ENCODE measurements around the gene CXXC1. TPM values are rescaled to one million over a fixed set of nuclear protein-coding genes. Genes with fewer than 3 reads are reported as not detected.

The CXXC1 gene
- total RNA-seq, 4 donors from 2014 or later: 85.6 to 261 (median 130) TPM

GRCh38 chr18:50301074-50301473 lies 13.6 kb upstream of the CXXC1 start:
- H3K27me3 ChIP-seq: no peaks in the 10 kb centered on the region
- TF ChIP-seq POLR2A (IDR thresholded peaks at IDR 0.05): no peak
- DNase-seq: no peak
- no peak overlapping the region for H3K4me3 ChIP-seq
- no peak overlapping the region for H3K27ac ChIP-seq
- H3K36me3 ChIP-seq: no peaks in the 10 kb centered on the region
- H3K4me1 ChIP-seq: peaks cover 0 to 8% (median 6%) of the 10 kb centered on the region in 4 donors
- H3K9me3 ChIP-seq: no peaks in the 10 kb centered on the region

DNA sequence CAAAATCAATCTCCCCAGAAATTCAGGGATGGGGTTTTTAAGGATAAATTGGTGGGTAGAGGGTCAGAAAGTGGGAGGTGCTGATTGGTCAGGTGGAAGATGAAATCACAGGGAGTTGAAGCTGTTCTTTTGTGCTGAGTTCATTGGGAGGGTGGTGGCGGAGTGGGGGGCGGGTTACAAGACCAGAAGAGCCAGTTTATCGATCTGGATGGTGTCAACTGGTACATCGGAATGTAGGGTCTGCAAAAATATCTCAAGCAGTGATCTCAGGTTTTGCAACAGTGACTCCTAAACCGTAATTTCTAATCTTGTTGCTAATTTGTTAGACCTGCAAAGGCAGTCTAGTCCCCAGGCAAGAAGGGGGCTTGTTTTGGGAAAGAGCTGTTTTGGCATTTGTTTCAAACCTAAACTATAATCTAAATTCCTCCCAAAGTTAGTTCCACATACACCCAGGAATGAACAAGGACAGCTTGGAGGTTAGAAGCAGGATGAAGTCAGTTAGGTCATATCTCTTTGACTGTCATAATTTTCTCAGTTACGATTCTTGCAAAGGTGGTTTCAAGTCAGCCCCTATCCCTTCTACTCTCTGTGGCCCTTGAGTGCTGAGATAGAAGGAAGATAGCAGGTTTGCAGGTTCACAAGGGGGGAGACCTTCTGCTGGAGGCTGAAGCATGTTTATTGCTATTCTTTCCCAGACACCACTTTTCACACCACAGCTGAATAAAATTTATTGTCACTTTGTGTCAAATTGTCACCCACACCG lies 12.3 kb upstream of the CXXC1 start:
- no peaks in the 10 kb centered on the region for H3K27me3 ChIP-seq
- no peak for DNase-seq

GRCh38 chr18:50298443-50299284 lies 11.2 kb upstream of the CXXC1 start:
- Histone ChIP-seq H3K9me3 (no peaks in the 10 kb centered on the region), H3K4me3 (peak overlapping the region; percentile 24 to 55 (median 42)), H3K36me3 (no peaks in the 10 kb centered on the region), H3K27ac (no peak overlapping the region), H3K27me3 (no peaks in the 10 kb centered on the region), H3K4me1 (peaks cover 0 to 8% (median 6%) of the 10 kb centered on the region in 4 donors)
- no peak for DNase-seq
- TF ChIP-seq POLR2A (IDR thresholded peaks at IDR 0.05): no peak
- TF ChIP-seq, protein P1, sequence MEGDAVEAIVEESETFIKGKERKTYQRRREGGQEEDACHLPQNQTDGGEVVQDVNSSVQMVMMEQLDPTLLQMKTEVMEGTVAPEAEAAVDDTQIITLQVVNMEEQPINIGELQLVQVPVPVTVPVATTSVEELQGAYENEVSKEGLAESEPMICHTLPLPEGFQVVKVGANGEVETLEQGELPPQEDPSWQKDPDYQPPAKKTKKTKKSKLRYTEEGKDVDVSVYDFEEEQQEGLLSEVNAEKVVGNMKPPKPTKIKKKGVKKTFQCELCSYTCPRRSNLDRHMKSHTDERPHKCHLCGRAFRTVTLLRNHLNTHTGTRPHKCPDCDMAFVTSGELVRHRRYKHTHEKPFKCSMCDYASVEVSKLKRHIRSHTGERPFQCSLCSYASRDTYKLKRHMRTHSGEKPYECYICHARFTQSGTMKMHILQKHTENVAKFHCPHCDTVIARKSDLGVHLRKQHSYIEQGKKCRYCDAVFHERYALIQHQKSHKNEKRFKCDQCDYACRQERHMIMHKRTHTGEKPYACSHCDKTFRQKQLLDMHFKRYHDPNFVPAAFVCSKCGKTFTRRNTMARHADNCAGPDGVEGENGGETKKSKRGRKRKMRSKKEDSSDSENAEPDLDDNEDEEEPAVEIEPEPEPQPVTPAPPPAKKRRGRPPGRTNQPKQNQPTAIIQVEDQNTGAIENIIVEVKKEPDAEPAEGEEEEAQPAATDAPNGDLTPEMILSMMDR (IDR thresholded peaks at IDR 0.05): no peak

More for the DNA sequence above, 12.3 kb upstream of the CXXC1 start:
- Histone ChIP-seq H3K27ac (no peak overlapping the region), H3K9me3 (no peaks in the 10 kb centered on the region), H3K4me3 (no peak overlapping the region), H3K36me3 (no peaks in the 10 kb centered on the region), H3K4me1 (peaks cover 0 to 8% (median 6%) of the 10 kb centered on the region in 4 donors)
- TF ChIP-seq, protein P1 (IDR thresholded peaks at IDR 0.05): no peak
- TF ChIP-seq POLR2A (IDR thresholded peaks at IDR 0.05): no peak

GRCh38 chr18:50297621-50298442 lies 10.3 kb upstream of the CXXC1 start:
- Histone ChIP-seq H3K4me3 (peak overlapping the region; percentile 24 to 55 (median 42)), H3K27ac (no peak overlapping the region), H3K36me3 (no peaks in the 10 kb centered on the region)

DNA sequence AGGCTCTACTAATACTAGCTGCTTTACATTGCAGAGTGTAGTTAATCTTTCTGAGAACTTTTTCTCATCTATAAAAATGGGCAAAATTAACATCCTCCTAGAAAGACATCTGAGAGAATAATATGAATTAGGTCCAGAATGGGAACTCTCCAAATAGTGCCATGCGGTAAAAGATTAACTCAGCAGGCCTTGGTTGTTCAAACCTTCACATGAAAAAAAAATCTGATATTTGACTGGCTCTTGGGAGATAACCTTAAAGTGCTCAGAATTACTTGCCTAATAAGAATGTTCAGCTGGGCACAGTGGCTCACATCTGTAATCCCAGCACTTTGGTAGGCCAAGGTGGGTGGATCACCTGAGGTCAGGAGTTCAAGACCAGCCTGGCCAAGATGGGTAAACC lies 5.5 kb upstream of the CXXC1 start:
- TF ChIP-seq, protein P1 (IDR thresholded peaks at IDR 0.05): no peak
- TF ChIP-seq POLR2A (IDR thresholded peaks at IDR 0.05): no peak
- DNase-seq: no peak
- Histone ChIP-seq H3K4me3 (no peak overlapping the region), H3K27me3 (no peaks in the 10 kb centered on the region), H3K4me1 (peaks cover 0 to 5% (median 1%) of the 10 kb centered on the region in 4 donors), H3K36me3 (no peaks in the 10 kb centered on the region), H3K27ac (no peak overlapping the region), H3K9me3 (no peaks in the 10 kb centered on the region)

More at GRCh38 chr18:50297621-50298442, 10.3 kb upstream of the CXXC1 start:
- Histone ChIP-seq H3K4me1 (peaks cover 0 to 8% (median 6%) of the 10 kb centered on the region in 4 donors), H3K9me3 (no peaks in the 10 kb centered on the region), H3K27me3 (no peaks in the 10 kb centered on the region)
- DNase-seq: peak; percentile 65 to 93 (median 81)
- TF ChIP-seq, protein P1 (IDR thresholded peaks at IDR 0.05): no peak
- no peak for TF ChIP-seq POLR2A (IDR thresholded peaks at IDR 0.05)

Data from Peyer's patch (tissue), 4 donors.